Stimulated activated CD4-positive, alpha-beta T cell treated with anti-CD3 and anti-CD28 coated beads, Interleukin-12 subunit alpha, Interleukin-12 subunit beta, amount 100 ng/mL, for 4 hours (primary cell): ENCODE measurements around the gene SEMA3A.

ENCODE experiments used
- DNase-seq: peaks from one replicate; pipeline ENCODE4 v3.0.0-alpha.2; 2020

SEMA3A gene

GRCh38 chr7:84195295-84196060 is 889 bp upstream of the SEMA3A start:
- DNase-seq: no peak

DNA sequence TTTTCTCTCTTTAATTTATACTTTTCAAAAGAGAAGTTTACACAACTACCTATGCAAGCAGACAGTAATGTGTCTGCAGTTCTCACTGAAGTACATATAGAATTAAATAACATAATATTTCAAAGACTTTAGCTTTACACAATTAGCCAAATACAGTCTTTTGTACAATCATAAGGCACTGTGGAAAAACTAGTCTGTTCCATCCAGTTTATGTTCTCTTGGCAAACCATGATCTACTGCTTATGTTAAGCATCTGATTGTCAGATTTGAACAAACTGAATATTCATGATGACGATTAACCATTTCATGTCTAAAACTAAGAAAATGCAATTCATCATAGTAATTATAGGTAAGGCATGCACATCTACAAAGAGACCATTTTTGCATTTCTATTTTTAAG is 842 bp downstream of the SEMA3A start:
- DNase-seq: no peak

- DNase-seq: no peak
Observed at GRCh38 chr7:84191842-84192241, 2.7 kb downstream of the SEMA3A start.

DNA sequence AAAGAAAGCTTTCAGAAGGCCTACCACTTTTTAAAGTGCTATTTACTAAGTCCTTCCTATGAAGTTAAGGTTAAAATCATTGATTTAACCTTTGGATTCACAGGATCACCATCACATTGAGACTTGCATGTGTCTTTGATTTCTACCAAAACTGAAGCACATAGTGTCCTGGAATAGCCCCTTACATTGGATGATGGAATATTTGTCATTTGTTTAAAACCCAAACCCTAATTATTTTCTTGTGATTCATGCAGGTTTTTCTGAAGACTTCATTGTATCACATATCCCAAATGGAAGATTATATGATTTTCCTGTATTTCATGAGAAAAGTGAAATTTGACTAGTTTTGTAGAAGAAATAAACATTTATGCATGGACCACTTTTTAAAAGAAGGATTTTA is 3.3 kb downstream of the SEMA3A start:
- no peak for DNase-seq

GRCh38 chr7:84190016-84190705 is 4.4 kb downstream of the SEMA3A start:
- no peak for DNase-seq

DNA sequence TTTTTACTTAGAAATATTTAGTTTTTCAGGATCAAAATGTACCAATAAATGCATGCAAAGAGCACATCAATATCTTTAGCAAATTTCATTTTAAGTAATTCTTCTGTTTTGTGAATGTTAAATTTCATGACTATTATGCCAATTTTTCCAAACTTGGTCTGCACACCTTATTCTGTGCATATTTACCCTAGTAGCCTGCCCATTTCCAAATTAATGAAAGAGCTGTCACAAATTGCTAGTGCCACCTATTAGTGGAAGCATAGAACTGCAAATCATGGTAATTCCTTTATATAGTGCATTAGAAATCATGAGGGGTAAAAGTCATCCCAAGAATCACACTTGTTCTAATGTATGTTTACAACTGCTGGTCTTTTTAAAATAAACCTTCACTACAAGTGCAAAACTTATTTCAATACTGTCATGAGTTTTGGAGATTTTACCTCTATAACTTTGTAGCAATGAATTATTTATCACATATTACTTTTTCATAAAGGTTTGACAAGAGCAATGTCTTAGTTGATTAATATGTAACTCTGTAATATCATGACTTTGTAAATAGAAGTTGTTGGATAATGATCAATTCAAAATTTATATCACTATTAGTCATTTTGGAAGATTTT is 5.7 kb downstream of the SEMA3A start:
- DNase-seq: no peak

DNA sequence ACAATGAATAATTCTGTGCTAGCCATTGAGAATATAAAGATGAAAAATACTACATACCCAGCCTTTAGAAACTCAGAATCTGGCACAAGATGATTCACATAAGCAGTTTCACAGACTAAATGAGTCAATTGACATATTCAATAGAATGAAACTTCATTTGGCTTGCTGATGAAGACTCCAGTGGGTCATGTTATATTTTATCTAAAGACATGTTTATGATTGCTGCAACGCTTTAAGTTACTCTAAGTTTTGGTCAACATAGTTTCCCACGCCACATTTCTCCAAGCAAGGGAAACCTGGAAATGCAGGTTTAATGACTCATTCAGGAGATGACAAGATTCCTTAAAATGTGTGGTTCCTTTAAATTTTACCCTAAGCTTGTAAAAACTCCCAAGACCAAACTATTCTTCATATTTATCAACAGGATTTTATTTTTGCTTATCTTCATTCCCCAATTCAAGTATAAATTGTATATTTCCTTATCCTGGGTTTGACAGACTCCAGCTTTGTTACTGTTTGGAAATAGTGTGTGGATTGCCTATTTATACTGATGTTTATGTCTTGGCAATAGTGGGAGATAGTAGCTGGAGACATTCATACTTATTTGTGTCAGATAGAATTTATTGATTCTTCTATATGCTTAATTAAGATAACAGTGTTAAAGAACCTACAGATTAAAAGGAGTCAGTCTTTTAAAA is 6.6 kb downstream of the SEMA3A start:
- DNase-seq: no peak

DNA sequence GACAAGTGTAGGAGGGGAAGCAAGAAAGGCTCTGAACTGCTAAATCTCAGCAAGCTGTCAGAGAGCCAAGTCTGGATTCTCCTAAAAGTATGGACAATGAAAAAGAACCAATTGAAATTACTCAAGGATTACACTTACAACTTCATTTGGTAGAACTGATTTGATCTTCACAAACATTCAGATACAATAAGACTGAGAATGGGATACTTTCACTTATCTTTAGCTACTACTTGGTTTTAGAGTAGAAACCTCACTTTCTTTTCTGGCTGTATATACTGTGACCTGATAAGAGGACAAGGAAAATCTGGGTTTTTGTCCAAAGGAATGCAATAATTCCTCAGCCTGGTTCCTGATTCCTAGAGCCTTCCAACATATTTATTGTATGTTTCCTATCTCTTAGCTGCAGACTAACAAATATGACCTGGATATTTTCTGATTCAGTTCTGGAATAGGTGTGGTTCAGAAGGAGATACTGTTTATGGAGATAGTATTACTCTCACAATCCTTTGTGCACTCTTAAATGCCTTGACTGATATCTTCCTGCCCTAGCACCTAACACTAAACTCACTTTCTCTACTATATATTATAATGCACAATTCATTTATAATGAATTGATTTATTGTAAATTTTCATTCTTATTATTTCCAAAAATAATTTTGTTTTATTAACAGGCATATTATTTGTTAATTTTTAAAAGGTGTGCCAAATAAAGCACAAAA is 7.3 kb downstream of the SEMA3A start:
- DNase-seq: no peak

DNA sequence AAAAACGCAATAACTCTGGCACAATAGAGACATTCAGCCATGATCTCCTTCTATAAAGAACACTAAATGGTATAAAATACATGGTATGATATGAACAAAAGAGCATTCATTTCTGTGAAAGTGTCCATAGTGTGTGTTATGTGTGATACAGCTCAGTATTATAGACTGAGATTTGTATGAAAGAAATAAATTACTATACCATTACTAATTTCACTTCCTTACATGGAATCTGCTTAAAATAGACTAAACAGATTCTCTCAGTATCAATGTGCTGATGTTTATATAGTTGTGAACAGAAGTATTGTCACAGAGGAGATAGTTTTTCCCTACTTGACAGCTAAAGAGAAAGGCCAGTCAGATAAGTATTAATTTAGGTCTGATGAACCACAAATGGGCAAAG is 10.8 kb downstream of the SEMA3A start:
- DNase-seq: no peak

DNA sequence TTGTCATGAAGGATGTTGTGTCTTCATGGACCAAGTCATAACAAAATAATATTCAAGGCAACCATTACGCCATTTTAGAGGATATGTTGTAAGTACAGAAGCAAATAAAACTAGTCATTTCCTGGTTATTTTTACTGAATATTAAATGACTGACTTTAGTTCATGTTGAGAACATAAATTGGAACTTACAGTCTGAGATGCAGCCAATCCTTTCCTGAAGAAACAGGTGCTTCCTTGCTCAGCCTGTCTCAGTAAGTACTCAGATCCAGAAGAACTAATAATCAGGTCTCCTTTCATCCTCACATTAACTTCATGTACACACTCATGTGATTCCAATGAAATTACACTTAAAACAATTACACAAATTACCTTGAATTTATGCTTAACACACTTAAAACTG is 12.3 kb downstream of the SEMA3A start:
- no peak for DNase-seq

DNA sequence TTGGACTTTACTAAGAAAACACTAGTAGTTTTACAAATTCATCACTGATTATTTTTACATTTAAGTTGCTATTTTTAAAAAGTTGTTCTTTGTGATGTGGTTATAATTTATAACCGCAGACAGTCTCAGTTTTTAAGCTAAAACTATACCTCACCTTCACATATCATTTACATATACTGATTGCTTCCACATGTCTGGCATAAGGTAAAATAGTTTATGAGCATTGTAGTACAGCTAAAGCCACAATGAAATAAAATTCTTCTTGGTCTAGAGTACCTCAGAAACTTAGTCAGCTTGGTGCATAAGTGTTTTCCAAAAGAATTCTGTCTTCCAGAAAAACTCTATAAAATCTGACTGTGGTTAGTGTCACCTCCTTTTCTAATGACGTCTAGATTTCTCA is 13.0 kb downstream of the SEMA3A start:
- no peak for DNase-seq

- no peak for DNase-seq
Observed at GRCh38 chr7:84177758-84178412, 16.7 kb downstream of the SEMA3A start.

DNA sequence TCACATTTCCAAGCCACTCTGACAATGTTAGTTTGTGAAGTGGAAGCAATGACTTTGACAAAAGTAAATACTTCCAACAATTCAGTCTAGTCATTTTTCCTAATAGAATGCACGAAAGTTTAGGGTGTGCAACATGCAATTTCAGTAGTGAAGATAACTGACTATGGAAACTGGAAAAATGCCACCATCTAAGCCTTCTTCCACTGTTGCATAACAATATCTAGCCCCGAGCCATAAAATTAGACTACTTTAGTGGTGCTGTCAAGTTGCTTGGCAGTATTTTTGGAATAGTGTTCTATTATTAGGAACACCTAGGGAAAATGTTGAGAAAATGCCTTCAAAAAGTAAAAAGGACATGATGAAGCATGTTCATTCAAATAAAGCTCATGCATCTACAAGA is 17.9 kb downstream of the SEMA3A start:
- DNase-seq: no peak

- DNase-seq: no peak
Observed at GRCh38 chr7:84175461-84175860, 19.1 kb downstream of the SEMA3A start.

- no peak for DNase-seq
Observed at GRCh38 chr7:84170646-84171045, 23.9 kb downstream of the SEMA3A start.

DNA sequence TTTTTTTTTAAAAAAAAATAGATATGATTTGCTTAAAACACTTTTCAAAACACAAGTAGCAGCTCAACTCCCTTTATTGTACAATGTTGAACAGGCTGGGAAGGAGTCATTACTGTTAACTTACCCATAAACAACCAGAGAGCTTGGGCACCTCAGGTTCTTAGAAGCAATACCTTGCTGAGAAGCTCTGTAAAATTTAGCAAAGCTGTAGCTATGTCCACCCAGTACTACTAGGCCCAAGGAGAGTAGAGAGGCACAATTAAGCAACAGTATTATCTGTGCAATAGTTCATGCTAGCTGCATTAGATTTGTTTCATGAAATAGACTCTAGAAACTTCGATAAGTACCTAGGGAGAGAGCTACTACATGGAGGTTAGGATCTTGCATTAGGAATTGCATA is 32.0 kb downstream of the SEMA3A start:
- no peak for DNase-seq

DNA sequence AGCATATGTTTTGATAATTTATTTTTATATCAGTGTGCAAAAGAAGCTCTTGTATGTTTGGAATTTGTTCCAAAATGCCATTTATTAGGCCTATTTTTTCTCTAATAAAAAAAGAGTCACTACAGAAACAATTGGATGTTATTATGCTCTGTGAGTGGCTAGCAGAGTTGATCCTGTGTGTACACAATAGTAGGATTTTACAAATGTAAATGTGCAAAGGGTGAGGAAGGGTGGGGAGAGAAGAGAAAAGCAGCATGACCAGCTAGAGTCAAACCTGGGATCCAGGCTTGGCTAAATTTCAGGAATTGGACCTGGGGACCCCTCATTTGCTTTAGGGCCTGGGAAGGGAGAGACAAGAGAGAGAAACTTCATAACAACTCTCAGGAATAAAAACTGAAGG is 32.5 kb downstream of the SEMA3A start:
- DNase-seq: no peak

DNA sequence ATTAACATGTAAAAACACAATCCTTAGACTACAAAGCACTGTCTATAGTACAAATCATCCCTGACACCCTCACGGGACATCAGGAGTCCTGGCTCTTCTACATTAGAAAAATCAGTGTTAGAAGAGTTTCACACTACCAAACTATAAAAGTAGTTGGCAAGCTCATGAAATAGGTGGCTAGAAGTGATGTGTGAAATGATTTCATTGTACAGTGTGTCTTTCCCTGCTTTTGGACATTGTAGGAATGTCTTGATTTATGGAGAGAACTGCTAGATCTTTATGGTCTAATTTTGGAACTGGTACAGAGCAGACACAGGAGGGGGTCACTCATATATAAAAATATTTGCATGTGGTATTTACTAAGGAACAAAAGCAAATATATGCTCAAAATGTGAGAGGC is 33.2 kb downstream of the SEMA3A start:
- DNase-seq: no peak

- no peak for DNase-seq
Observed at GRCh38 chr7:84159435-84159834, 35.2 kb downstream of the SEMA3A start.

DNA sequence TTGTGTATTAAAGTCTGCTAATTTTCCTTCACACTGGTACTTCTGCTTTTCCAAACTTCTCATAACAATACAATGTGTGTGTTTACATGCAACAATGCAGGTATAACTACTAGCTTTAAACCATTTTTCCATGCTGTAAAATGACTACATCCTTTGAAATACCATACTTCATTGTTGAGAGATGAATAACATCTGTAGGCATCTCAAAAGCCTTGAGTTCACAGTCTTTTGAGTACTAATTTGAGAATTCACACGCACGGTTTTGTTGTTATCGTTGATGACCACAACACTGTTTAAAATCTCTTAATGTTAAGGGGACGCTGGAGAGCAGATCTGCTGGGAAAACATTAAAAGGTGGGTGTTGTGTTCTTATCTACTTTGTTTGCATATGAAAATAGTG is 37.4 kb downstream of the SEMA3A start:
- no peak for DNase-seq

GRCh38 chr7:84154991-84155781 is 39.4 kb downstream of the SEMA3A start:
- DNase-seq: no peak

DNA sequence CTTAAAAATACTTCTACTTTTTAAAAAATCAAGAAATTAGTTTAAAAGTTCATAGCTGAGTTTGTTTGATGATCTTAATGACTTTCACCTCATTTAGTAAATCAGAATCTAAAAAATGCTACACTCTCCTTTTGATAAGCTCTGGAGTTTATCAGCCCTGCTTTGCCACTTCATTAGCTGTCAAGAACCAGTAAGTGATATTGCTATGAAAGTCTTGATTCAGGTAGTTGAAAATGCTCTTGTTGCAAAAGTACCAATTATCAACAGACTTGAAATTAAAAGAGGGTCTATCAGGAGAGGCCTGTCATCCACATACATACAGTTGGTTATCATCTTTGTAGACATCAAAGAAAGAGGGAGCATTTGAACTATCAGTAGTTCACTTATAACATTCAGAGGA is 41.6 kb downstream of the SEMA3A start:
- no peak for DNase-seq
